ENCODE data around the gene PTCD1. TPM values are rescaled to one million over a fixed set of nuclear protein-coding genes. Genes with fewer than 3 reads are reported as not detected.

Gene PTCD1
- total and polyA plus RNA-seq, 9 of the 15 experiments (the other 6 are each of a cell fraction or from before 2014, with no cell fraction given): 0.46 to 17.1 (median 6.2) TPM

- no peak for TF ChIP-seq CBX8 (IDR thresholded peaks at IDR 0.05; ENCODE audit: borderline replicate concordance, extremely low read depth, low read depth, low read length, poor library complexity, severe bottlenecking)
- no peak for TF ChIP-seq ID3 (CRISPR knock-in tag; IDR thresholded peaks at IDR 0.05)
- no peak for TF ChIP-seq ID3 (tag; IDR thresholded peaks at IDR 0.05)
- TF ChIP-seq SMAD1 (IDR thresholded peaks at IDR 0.05; ENCODE audit: low read depth, low read length, partially characterized antibody): no peak
- TF ChIP-seq HLTF (IDR thresholded peaks at IDR 0.05): no peak
- no peak for TF ChIP-seq ZNF444 (CRISPR knock-in tag; IDR thresholded peaks at IDR 0.05)
- TF ChIP-seq SNRNP70 (optimal IDR thresholded peaks at IDR 0.05; ENCODE audit: low read depth, low read length): no peak
- 0 out of 2 replicates have a peak, but pooled peaks have one; percentile 38 for TF ChIP-seq GABPA (tag; conservative IDR thresholded peaks at IDR 0.05; ENCODE audit: low read depth)
- no peak for TF ChIP-seq PCBP1 (IDR thresholded peaks at IDR 0.05; ENCODE audit: low read depth, low read length, poor library complexity, severe bottlenecking)
- TF ChIP-seq ZNF592 (IDR thresholded peaks at IDR 0.05): peak; percentile 57
- no peak for TF ChIP-seq ZBTB5 (IDR thresholded peaks at IDR 0.05)
- TF ChIP-seq CREB1 (IDR thresholded peaks at IDR 0.05): no peak
- TF ChIP-seq CREB1 (CRISPR knock-in tag; IDR thresholded peaks at IDR 0.05): no peak
- TF ChIP-seq E4F1 (CRISPR knock-in tag; IDR thresholded peaks at IDR 0.05; ENCODE audit: borderline replicate concordance): no peak
Observed at GRCh38 chr7:99380032-99380822, 58.4 kb downstream of the PTCD1 start (continued).
